Adrenal gland (tissue), 19 donors: ENCODE data around the gene FAM9B. TPM values are rescaled to one million over a fixed set of nuclear protein-coding genes. Genes with fewer than 3 reads are reported as not detected.

ENCODE experiments used
- DNase-seq, 7 donors: peaks; one replicate each; pipeline ENCODE4 v3.0.0-alpha.2; 2019 to 2020
- H3K27ac ChIP-seq, 5 donors: fragments of 200-600 bp; sonication (generic) in 4 of 5; 1 replicate in 3 of 5; 2 replicates in 2 of 5; pipeline versions ENCODE4 v1.5.1 to v1.8.0; 2016 to 2020; ENCODE audit warnings: mild to moderate bottlenecking in 1 of 5
- H3K27me3 ChIP-seq: fragments of 200-600 bp; 2 replicates; pipeline ENCODE4 v1.8.0; 2021
- H3K36me3 ChIP-seq, 2 donors: fragments of 200-600 bp; replicated peaks in 1 of 2; 1 replicate in 1 of 2; 2 replicates in 1 of 2; pipeline versions ENCODE4 v1.5.1 to v1.8.0; 2018 to 2022
- H3K4me1 ChIP-seq, 2 donors: fragments of 200-600 bp; replicated peaks in 1 of 2; 1 replicate in 1 of 2; 2 replicates in 1 of 2; pipeline versions ENCODE4 v1.5.1 to v1.8.0; 2018 to 2021
- H3K4me3 ChIP-seq, 4 donors: fragments of 200-600 bp; sonication (generic) in 3 of 4; one replicate each; pipeline ENCODE4 v1.5.1; 2016 to 2018
- H3K9me3 ChIP-seq, 3 donors: fragments of 200-600 bp; sonication (generic) in 1 of 3; replicated peaks in 1 of 3; 1 replicate in 2 of 3; 2 replicates in 1 of 3; pipeline versions ENCODE4 v1.5.1 to v1.8.0; 2016 to 2021
- POLR2A ChIP-seq, 2 donors: fragments of 450-650 bp; IDR thresholded peaks; one replicate each; pipeline ENCODE4 v1.6.1; 2017; ENCODE audit warnings: antibody characterized with exemption in 2 of 2, mild to moderate bottlenecking in 2 of 2, moderate library complexity in 1 of 2
- WGBS, 4 donors: extraction: QIAGEN DNeasy Blood & Tissue Kit in 2 of 4; methylation state at CpG; one replicate each; pipeline versions ENCODE4 v1.1.5 to v1.1.7; 2013 to 2017; 5-methylcytosine and 5-hydroxymethylcytosine counted together
- intact Hi-C, 2 donors: fragments of 100-400 bp; cut with DNase I; formaldehyde crosslinking; loops; one replicate each; pipeline versions ENCODE4 v1.14.1 to v1.15.0; 2022 to 2023
- long read RNA-seq, 10 donors: library from polyadenylated mRNA in 3 of 10; unstranded in 2 of 10; stranded (forward) in 1 of 10; transcript quantifications; one replicate each; pipeline ENCODE4 v2.0.0 and lab custom pipeline, GENCODE V29; 2021 to 2026
- polyA plus RNA-seq, 3 donors: library from polyadenylated mRNA; stranded (reverse); fragments of 200-250 nt in 2 of 3; fragments of 350-450 nt in 1 of 3; fragmentation: Illumina TruSeq in 1 of 3; extraction: RNeasy Lipid Tissue Mini Kit (QIAGEN cat#74804) in 1 of 3; gene quantifications; one replicate each; pipeline ENCODE4 v1.2.3, GENCODE V29; 2013 to 2014
- total RNA-seq, 9 donors: library from RNA; depleted of rRNA in 4 of 9; stranded (reverse); fragments of >200 nt in 4 of 9; fragments of 120-200 nt in 1 of 9; fragmentation: NEBNext Ultra II Directional in 1 of 9; extraction: Animal tissue kit (Norgen Biotek cat#: 25700) in 1 of 9; gene quantifications; one replicate each; pipeline versions ENCODE4 v1.1.0 to v1.2.4, GENCODE V29; 2013 to 2023
- TF ChIP-seq, protein P1 (sequence below), 6 experiments: fragments of 450-650 bp in 4 of 6; fragments of 200-600 bp in 2 of 6; sonication (generic) in 1 of 6; IDR thresholded peaks; 1 replicate in 5 of 6; 2 replicates in 1 of 6; pipeline versions ENCODE4 v1.5.1 to v1.8.0; 2016 to 2021; ENCODE audit warnings: antibody characterized with exemption in 6 of 6, mild to moderate bottlenecking in 2 of 6, moderate library complexity in 1 of 6
- donor health status: healthy with polysubstance abuse.
- donor health status: Bipolar disorder and iron deficiency.
- donor health status: DM: yes; HTN: yes; CAD: no.
- donor health status: DM: no; HTN: no; CAD: no.
- donor health status: DM: no; HTN: no; CAD: no.
- donor health status: DM: yes; HTN: yes; CAD: no.

The FAM9B gene
- total RNA-seq = under 1 TPM in 2 of 9 donors, not detected in 7; 0.44 TPM
- under 1 TPM in 1 of 3 donors, not detected in 2; 0.56 TPM for polyA plus RNA-seq
- long read RNA-seq, donor 1 = 0 reads
- long read RNA-seq, donor 2 = 0 reads
- long read RNA-seq, donor 3 = 0 reads
- long read RNA-seq, donor 4 = 0 reads
- long read RNA-seq, donor 5 = 0 reads
- long read RNA-seq, donor 6 = 0 reads
- long read RNA-seq, donor 7 = 0 reads
- long read RNA-seq, donor 8 = 0 reads
- long read RNA-seq, donor 9 = 0 reads
- long read RNA-seq, donor 10 = 0 reads

DNA sequence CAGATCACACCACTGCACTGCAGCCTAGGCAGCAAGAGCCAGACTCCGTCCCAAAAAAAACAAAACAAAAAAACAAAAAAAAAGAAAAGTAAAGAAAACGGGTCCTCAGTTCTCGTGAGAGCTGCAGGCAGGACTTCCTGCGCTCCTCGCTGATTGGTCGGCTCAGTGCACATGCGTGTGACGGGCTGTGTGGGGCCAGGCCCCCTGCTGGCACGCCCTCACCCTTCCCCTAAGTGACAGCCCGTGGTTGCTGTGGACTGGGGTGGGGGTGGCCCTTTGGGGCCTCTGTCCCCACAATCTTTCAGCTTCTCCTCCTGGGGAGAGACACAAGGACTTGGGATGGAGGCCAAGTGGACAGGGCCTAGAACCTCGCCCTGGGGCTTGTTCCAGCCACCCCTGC lies at the start of gene FAM9B:
Gene FAM9B, minus strand, starts transcription at position 139 of the 400 bp plus-strand sequence. CDS start 1,141 bp downstream, outside the sequence.
- TF ChIP-seq POLR2A (IDR thresholded peaks at IDR 0.05) = no peak
- TF ChIP-seq, protein P1, sequence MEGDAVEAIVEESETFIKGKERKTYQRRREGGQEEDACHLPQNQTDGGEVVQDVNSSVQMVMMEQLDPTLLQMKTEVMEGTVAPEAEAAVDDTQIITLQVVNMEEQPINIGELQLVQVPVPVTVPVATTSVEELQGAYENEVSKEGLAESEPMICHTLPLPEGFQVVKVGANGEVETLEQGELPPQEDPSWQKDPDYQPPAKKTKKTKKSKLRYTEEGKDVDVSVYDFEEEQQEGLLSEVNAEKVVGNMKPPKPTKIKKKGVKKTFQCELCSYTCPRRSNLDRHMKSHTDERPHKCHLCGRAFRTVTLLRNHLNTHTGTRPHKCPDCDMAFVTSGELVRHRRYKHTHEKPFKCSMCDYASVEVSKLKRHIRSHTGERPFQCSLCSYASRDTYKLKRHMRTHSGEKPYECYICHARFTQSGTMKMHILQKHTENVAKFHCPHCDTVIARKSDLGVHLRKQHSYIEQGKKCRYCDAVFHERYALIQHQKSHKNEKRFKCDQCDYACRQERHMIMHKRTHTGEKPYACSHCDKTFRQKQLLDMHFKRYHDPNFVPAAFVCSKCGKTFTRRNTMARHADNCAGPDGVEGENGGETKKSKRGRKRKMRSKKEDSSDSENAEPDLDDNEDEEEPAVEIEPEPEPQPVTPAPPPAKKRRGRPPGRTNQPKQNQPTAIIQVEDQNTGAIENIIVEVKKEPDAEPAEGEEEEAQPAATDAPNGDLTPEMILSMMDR (IDR thresholded peaks at IDR 0.05) = no peak
- Histone ChIP-seq H3K4me3 (no peak within 1 kb of the TSS), H3K4me1 (no peaks in the 10 kb centered on the region), H3K27ac (no peak within 1 kb of the TSS), H3K36me3 (no peaks in the 10 kb centered on the region), H3K9me3 (no peaks in the 10 kb centered on the region), H3K27me3 (no peaks in the 10 kb centered on the region)
- intact Hi-C loops = no loop called here
- WGBS, 4 donors = 82 to 90% (median 86%) methylated on average over 10 to 11 of the region's 11 CpGs
- no peak for DNase-seq

DNA sequence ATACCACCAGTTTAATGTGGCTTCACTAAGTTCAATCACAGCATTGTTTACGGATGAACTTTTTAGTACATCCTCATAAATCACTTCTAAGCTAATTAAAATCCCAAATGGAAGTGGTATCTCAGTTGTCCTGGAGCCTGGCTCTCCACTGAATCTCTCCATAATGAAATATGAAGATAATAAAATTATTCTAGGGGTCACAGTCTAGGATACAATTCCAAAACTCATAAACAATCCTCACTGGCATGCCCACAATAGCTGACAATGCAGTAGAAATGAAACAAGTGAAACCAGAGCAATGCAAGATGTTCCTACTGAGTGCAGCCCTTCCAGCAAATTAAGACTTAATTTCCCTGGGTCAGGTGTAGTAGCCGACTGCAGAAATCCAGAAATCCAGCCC lies 47.3 kb upstream of the FAM9B start:
- H3K36me3 ChIP-seq = no peaks in the 10 kb centered on the region
- peaks cover 10% of the 10 kb centered on the region for H3K27me3 ChIP-seq
- H3K4me3 ChIP-seq = no peak overlapping the region
- no peak overlapping the region for H3K27ac ChIP-seq
- no peak for DNase-seq
- H3K4me1 ChIP-seq = no peaks in the 10 kb centered on the region
- no peaks in the 10 kb centered on the region for H3K9me3 ChIP-seq
- 67 to 81% (median 79%) methylated on average over 2 of the region's 2 CpGs for WGBS, 4 donors
- TF ChIP-seq, protein P1 (IDR thresholded peaks at IDR 0.05) = no peak
- TF ChIP-seq POLR2A (IDR thresholded peaks at IDR 0.05) = no peak
- intact Hi-C loops = no loop called here

- Histone ChIP-seq H3K4me3 (no peak overlapping the region), H3K27me3 (peaks cover 22% of the 10 kb centered on the region), H3K9me3 (no peaks in the 10 kb centered on the region), H3K4me1 (no peaks in the 10 kb centered on the region), H3K27ac (no peak overlapping the region), H3K36me3 (no peaks in the 10 kb centered on the region)
- intact Hi-C loops = no loop called here
- 51 to 67% (median 64%) methylated on average over 5 of the region's 5 CpGs for WGBS, 4 donors
- TF ChIP-seq, protein P1 (IDR thresholded peaks at IDR 0.05) = no peak
- TF ChIP-seq POLR2A (IDR thresholded peaks at IDR 0.05) = no peak
- no peak for DNase-seq
Measured at GRCh38 chrX:9074326-9074725, 40.4 kb upstream of the FAM9B start.

GRCh38 chrX:9072281-9072680 lies 38.4 kb upstream of the FAM9B start:
- Histone ChIP-seq H3K4me1 (no peaks in the 10 kb centered on the region), H3K4me3 (no peak overlapping the region), H3K27me3 (peaks cover 18% of the 10 kb centered on the region), H3K9me3 (no peaks in the 10 kb centered on the region), H3K27ac (no peak overlapping the region), H3K36me3 (no peaks in the 10 kb centered on the region)
- intact Hi-C loops = no loop called here
- DNase-seq = no peak
- WGBS, 4 donors = 68 to 77% (median 68%) methylated on average over 5 of the region's 5 CpGs
- TF ChIP-seq, protein P1 (IDR thresholded peaks at IDR 0.05) = no peak
- no peak for TF ChIP-seq POLR2A (IDR thresholded peaks at IDR 0.05)
